CD14-positive monocyte (primary cell): ENCODE data around the gene COL4A1. TPM values are rescaled to one million over a fixed set of nuclear protein-coding genes. Genes with fewer than 3 reads are reported as not detected.

Source experiments
- DNase-seq, 3 donors: peaks; one replicate each; pipeline ENCODE4 v3.0.0-alpha.2; 2011 to 2022
- H2AFZ ChIP-seq: 2 replicates; pipeline ENCODE4 v1.6.0; 2012; ENCODE audit warnings: mild to moderate bottlenecking, low read depth, low read length, inconsistent platforms; ENCODE audit not compliant: insufficient read depth, poor library complexity, severe bottlenecking
- H3K27ac ChIP-seq, 2 donors: 1 replicate in 1 of 2; 2 replicates in 1 of 2; pipeline ENCODE4 v1.5.1; 2012 to 2013; ENCODE audit warnings: low read length in 2 of 2, control low read depth in 1 of 2, inconsistent platforms in 1 of 2, low read depth in 1 of 2, mild to moderate bottlenecking in 1 of 2
- H3K27me3 ChIP-seq, 2 donors: one replicate each; pipeline versions ENCODE4 v1.6.0 to v1.6.1; 2011 to 2013; ENCODE audit warnings: low read length in 2 of 2; ENCODE audit not compliant: control insufficient read depth in 2 of 2, insufficient read depth in 2 of 2
- H3K36me3 ChIP-seq, 2 donors: replicated peaks in 1 of 2; 1 replicate in 1 of 2; 2 replicates in 1 of 2; pipeline versions ENCODE4 v1.5.1 to v1.6.1; 2012 to 2013; ENCODE audit warnings: low read length in 2 of 2, control low read depth in 1 of 2, inconsistent platforms in 1 of 2, mild to moderate bottlenecking in 1 of 2; ENCODE audit not compliant: insufficient read depth in 2 of 2, control insufficient read depth in 1 of 2
- H3K4me1 ChIP-seq, 2 donors: 1 replicate in 1 of 2; 2 replicates in 1 of 2; pipeline versions ENCODE4 v1.5.1 to v1.6.1; 2012 to 2013; ENCODE audit warnings: low read length in 2 of 2, control low read depth in 1 of 2, inconsistent platforms in 1 of 2, mild to moderate bottlenecking in 1 of 2, moderate library complexity in 1 of 2; ENCODE audit not compliant: insufficient read depth in 2 of 2, control insufficient read depth in 1 of 2
- H3K4me2 ChIP-seq: replicated peaks from 2 replicates; pipeline ENCODE3; 2012; ENCODE audit warnings: low read length, moderate library complexity, mild to moderate bottlenecking; ENCODE audit not compliant: poor library complexity, severe bottlenecking; ENCODE audit errors: extremely low read depth
- H3K4me3 ChIP-seq, 3 experiments: fragments of 200-600 bp in 1 of 3; sonication (generic) in 1 of 3; replicated peaks in 1 of 3; 1 replicate in 2 of 3; 2 replicates in 1 of 3; pipeline ENCODE4 v1.5.1; 2011 to 2013; ENCODE audit warnings: low read length in 3 of 3, mild to moderate bottlenecking in 3 of 3, control low read depth in 2 of 3, low read depth in 2 of 3, inconsistent platforms in 1 of 3, moderate library complexity in 1 of 3
- H3K79me2 ChIP-seq: 2 replicates; pipeline ENCODE4 v1.6.0; 2012; ENCODE audit warnings: mild to moderate bottlenecking, control low read depth, inconsistent platforms, low read length, moderate library complexity; ENCODE audit not compliant: insufficient read depth
- H3K9ac ChIP-seq: 2 replicates; pipeline ENCODE4 v1.6.0; 2017; ENCODE audit warnings: low read length, mild to moderate bottlenecking; ENCODE audit not compliant: insufficient read depth, poor library complexity, severe bottlenecking
- H3K9me3 ChIP-seq, 2 donors: replicated peaks in 1 of 2; 1 replicate in 1 of 2; 2 replicates in 1 of 2; pipeline versions ENCODE4 v1.5.1 to v1.6.1; 2012 to 2013; ENCODE audit warnings: low read length in 2 of 2, control low read depth in 1 of 2; ENCODE audit not compliant: control insufficient read depth in 1 of 2, insufficient read depth in 1 of 2
- H4K20me1 ChIP-seq: 2 replicates; pipeline ENCODE4 v1.6.0; 2012; ENCODE audit warnings: mild to moderate bottlenecking, low read length, control low read depth, moderate library complexity; ENCODE audit not compliant: insufficient read depth
- H3K27ac Mint-ChIP-seq, 7 donors: one replicate each; pipeline ENCODE4 v1.8.0; 2020; ENCODE audit warnings: mild to moderate bottlenecking in 7 of 7, mixed read lengths in 7 of 7, moderate library complexity in 6 of 7, inconsistent platforms in 2 of 7
- H3K27me3 Mint-ChIP-seq, 3 donors: one replicate each; pipeline ENCODE4 v1.8.0; 2021 to 2022; ENCODE audit warnings: low read depth in 3 of 3, mild to moderate bottlenecking in 3 of 3, mixed read lengths in 3 of 3, moderate library complexity in 3 of 3, inconsistent platforms in 1 of 3
- H3K36me3 Mint-ChIP-seq, 2 donors: one replicate each; pipeline ENCODE4 v1.8.0; 2020; ENCODE audit warnings: mixed read lengths in 2 of 2, inconsistent platforms in 1 of 2, mild to moderate bottlenecking in 1 of 2
- H3K4me1 Mint-ChIP-seq: one replicate; pipeline ENCODE4 v1.8.0; 2020; ENCODE audit warnings: mild to moderate bottlenecking, mixed read lengths
- H3K4me3 Mint-ChIP-seq, 2 donors: one replicate each; pipeline ENCODE4 v1.8.0; 2020; ENCODE audit warnings: mild to moderate bottlenecking in 2 of 2, mixed read lengths in 2 of 2, moderate library complexity in 1 of 2
- H3K9me3 Mint-ChIP-seq, 7 donors: one replicate each; pipeline ENCODE4 v1.8.0; 2020 to 2022; ENCODE audit warnings: mixed read lengths in 7 of 7, mild to moderate bottlenecking in 6 of 7, moderate library complexity in 6 of 7, inconsistent platforms in 2 of 7
- CTCF ChIP-seq: fragments of 200-600 bp; IDR thresholded peaks from one replicate; pipeline ENCODE4 v1.8.0; 2022; ENCODE audit warnings: antibody characterized with exemption, mild to moderate bottlenecking
- WGBS: methylation state at CpG from one replicate; pipeline ENCODE4 v1.1.5; 2013; ENCODE audit warnings: missing lambda C conversion rate; ENCODE audit not compliant: insufficient coverage; 5-methylcytosine and 5-hydroxymethylcytosine counted together
- intact Hi-C, 2 donors: fragments of 100-400 bp; cut with micrococcal nuclease; formaldehyde crosslinking; loops; one replicate each; pipeline versions ENCODE4 v1.15.0 to v1.15.1; 2023
- polyA plus RNA-seq, 3 donors: library from polyadenylated mRNA; depleted of rRNA in 1 of 3; unstranded in 2 of 3; stranded (reverse) in 1 of 3; fragments of 300-500 nt in 2 of 3; fragments of >200 nt in 1 of 3; fragmentation: Illumina TruSeq in 2 of 3; gene quantifications; 1 replicate in 2 of 3; 2 replicates in 1 of 3; pipeline ENCODE4 v1.2.3, GENCODE V29; 2012 to 2021

Gene COL4A1
- polyA plus RNA-seq, 3 donors, result 0.16 to 0.25 TPM; not detected in 1

DNA sequence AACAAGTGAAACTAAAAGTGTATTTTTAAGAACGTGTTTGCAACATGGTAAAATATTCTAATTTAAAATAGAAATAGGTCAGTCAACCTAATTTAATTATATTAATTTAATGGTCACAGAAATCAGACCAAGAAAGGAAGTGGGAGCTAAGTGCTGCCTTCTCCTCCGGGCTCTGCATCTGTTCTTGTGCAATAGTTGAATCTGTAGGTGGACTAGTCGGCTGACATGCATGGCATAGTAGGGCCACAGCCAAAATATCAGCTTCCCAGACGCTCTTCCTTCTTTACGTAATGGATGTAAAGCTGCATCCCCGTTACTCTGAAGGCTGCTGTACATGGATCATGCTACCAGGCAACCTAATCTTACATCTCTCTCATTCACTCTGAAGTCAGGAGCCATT is 47.3 kb downstream of the COL4A1 start:
- Histone ChIP-seq H4K20me1 (no peaks in the 10 kb centered on the region), H3K27me3 (peaks cover 0 to 9% of the 10 kb centered on the region in 2 donors), H3K9me3 (no peaks in the 10 kb centered on the region), H3K4me1 (no peaks in the 10 kb centered on the region), H3K79me2 (no peaks in the 10 kb centered on the region), H3K9ac (no peak overlapping the region), H3K4me2 (no peak overlapping the region), H3K36me3 (no peaks in the 10 kb centered on the region), H3K27ac (no peak overlapping the region), H3K4me3 (no peak overlapping the region), H2AFZ (no peak overlapping the region)
- Mint-ChIP-seq H3K36me3 (no peaks in the 10 kb centered on the region), H3K4me3 (no peak overlapping the region), H3K4me1 (no peaks in the 10 kb centered on the region), H3K27me3 (peaks cover 24 to 36% (median 25%) of the 10 kb centered on the region in 3 donors), H3K27ac (no peak overlapping the region), H3K9me3 (peaks cover 0 to 5% (median 4%) of the 10 kb centered on the region in 7 donors)
- intact Hi-C loops, result no loop called here
- 65% methylated on average over 5 of the region's 6 CpGs for WGBS
- TF ChIP-seq CTCF, result no peak
- no peak for DNase-seq

DNA sequence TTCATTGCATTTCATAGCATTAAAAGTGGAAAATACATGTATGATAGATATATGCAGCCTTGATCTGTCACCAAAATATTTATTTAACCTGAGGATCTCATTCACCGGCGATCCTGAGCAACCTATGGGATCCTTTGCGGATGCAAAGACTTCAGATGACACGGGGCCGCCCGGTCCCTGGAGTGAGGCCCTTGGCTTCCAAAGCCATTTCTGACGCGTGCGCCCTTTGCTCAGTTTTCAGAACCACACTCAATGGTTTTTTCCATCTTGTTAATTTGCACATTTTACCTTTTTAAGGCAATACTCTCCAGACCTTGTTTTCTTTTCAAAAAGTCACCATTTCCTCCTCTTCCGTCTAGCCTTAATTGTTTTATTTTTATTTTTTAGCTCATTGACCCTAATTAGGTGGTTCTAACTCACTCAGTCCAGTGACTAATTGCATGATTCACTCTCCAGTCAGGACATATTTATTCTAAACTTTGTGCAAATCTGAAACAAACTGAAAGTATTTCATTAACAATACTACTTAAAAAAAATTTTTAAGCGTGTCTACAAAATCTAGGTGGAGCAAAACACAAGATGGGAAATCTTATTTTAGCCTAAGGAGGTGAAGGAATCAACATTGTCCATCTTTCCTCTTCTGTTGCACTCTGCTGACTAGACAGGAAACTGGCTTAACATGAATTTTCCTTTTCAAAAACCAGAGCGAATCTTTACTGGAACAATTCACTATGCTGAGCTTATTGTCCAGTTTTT is 47.9 kb downstream of the COL4A1 start:
- Histone ChIP-seq H3K27ac (no peak overlapping the region), H3K27me3 (peaks cover 0 to 9% of the 10 kb centered on the region in 2 donors), H3K36me3 (no peaks in the 10 kb centered on the region), H3K4me1 (no peaks in the 10 kb centered on the region), H3K9ac (no peak overlapping the region), H4K20me1 (no peaks in the 10 kb centered on the region), H3K4me3 (no peak overlapping the region), H3K79me2 (no peaks in the 10 kb centered on the region), H3K4me2 (no peak overlapping the region), H2AFZ (no peak overlapping the region), H3K9me3 (no peaks in the 10 kb centered on the region)
- intact Hi-C loops, result no loop called here
- Mint-ChIP-seq H3K4me3 (no peak overlapping the region), H3K4me1 (no peaks in the 10 kb centered on the region), H3K36me3 (no peaks in the 10 kb centered on the region), H3K9me3 (peaks cover 0 to 5% (median 4%) of the 10 kb centered on the region in 7 donors), H3K27ac (no peak overlapping the region), H3K27me3 (peaks cover 24 to 33% (median 24%) of the 10 kb centered on the region in 3 donors)
- 98% methylated on average over 9 of the region's 12 CpGs for WGBS
- TF ChIP-seq CTCF, result no peak
- no peak for DNase-seq
